Measurements from ENCODE around the gene TDRD10. TPM values are rescaled to one million over a fixed set of nuclear protein-coding genes. Genes with fewer than 3 reads are reported as not detected.

The TDRD10 gene
- total RNA-seq, 1 donor from 2014 or later = not detected

- Mint-ChIP-seq H3K27me3 (ENCODE audit: unreplicated experiment) (peaks cover 4% of the 10 kb centered on the region), H3K27ac (ENCODE audit: unreplicated experiment) (no peak overlapping the region), H3K4me3 (ENCODE audit: unreplicated experiment) (no peak overlapping the region), H3K4me1 (ENCODE audit: unreplicated experiment) (peaks cover 14% of the 10 kb centered on the region), H3K36me3 (ENCODE audit: unreplicated experiment) (no peaks in the 10 kb centered on the region), H3K9me3 (ENCODE audit: unreplicated experiment) (no peaks in the 10 kb centered on the region)
- TF ChIP-seq CTCF (IDR thresholded peaks at IDR 0.05) = peak; percentile 50
- DNase-seq (ENCODE audit: extremely low spot score, unreplicated experiment) = no peak
Observed at GRCh38 chr1:154478639-154479038, 23.4 kb upstream of the TDRD10 start.

GRCh38 chr1:154479764-154480421 lies 22.1 kb upstream of the TDRD10 start:
- peaks cover 10% of the 10 kb centered on the region for H3K4me1 Mint-ChIP-seq (ENCODE audit: unreplicated experiment)
- H3K36me3 Mint-ChIP-seq (ENCODE audit: unreplicated experiment) = no peaks in the 10 kb centered on the region
- peak overlapping the region; percentile 31 for H3K27ac Mint-ChIP-seq (ENCODE audit: unreplicated experiment)
- no peaks in the 10 kb centered on the region for H3K9me3 Mint-ChIP-seq (ENCODE audit: unreplicated experiment)
- DNase-seq (ENCODE audit: extremely low spot score, unreplicated experiment) = peak; percentile 89
- peaks cover 4% of the 10 kb centered on the region for H3K27me3 Mint-ChIP-seq (ENCODE audit: unreplicated experiment)
- H3K4me3 Mint-ChIP-seq (ENCODE audit: unreplicated experiment) = no peak overlapping the region
- peak; percentile 92 for TF ChIP-seq CTCF (IDR thresholded peaks at IDR 0.05)

- DNase-seq (ENCODE audit: extremely low spot score, unreplicated experiment) = no peak
- no peak for TF ChIP-seq CTCF (IDR thresholded peaks at IDR 0.05)
- no peak overlapping the region for H3K4me3 Mint-ChIP-seq (ENCODE audit: unreplicated experiment)
- H3K9me3 Mint-ChIP-seq (ENCODE audit: unreplicated experiment) = no peaks in the 10 kb centered on the region
- peaks cover 7% of the 10 kb centered on the region for H3K27me3 Mint-ChIP-seq (ENCODE audit: unreplicated experiment)
- H3K27ac Mint-ChIP-seq (ENCODE audit: unreplicated experiment) = no peak overlapping the region
- peaks cover 10% of the 10 kb centered on the region for H3K4me1 Mint-ChIP-seq (ENCODE audit: unreplicated experiment)
- H3K36me3 Mint-ChIP-seq (ENCODE audit: unreplicated experiment) = no peaks in the 10 kb centered on the region
Observed at GRCh38 chr1:154481053-154481452, 21.0 kb upstream of the TDRD10 start.

GRCh38 chr1:154483941-154484803 lies 17.8 kb upstream of the TDRD10 start:
- no peak for TF ChIP-seq CTCF (IDR thresholded peaks at IDR 0.05)
- H3K9me3 Mint-ChIP-seq (ENCODE audit: unreplicated experiment) = no peaks in the 10 kb centered on the region
- peaks cover 14% of the 10 kb centered on the region for H3K27me3 Mint-ChIP-seq (ENCODE audit: unreplicated experiment)
- no peak overlapping the region for H3K27ac Mint-ChIP-seq (ENCODE audit: unreplicated experiment)
- peaks cover 4% of the 10 kb centered on the region for H3K4me1 Mint-ChIP-seq (ENCODE audit: unreplicated experiment)
- no peak overlapping the region for H3K4me3 Mint-ChIP-seq (ENCODE audit: unreplicated experiment)
- H3K36me3 Mint-ChIP-seq (ENCODE audit: unreplicated experiment) = no peaks in the 10 kb centered on the region
- DNase-seq (ENCODE audit: extremely low spot score, unreplicated experiment) = no peak

GRCh38 chr1:154485106-154485505 lies 16.9 kb upstream of the TDRD10 start:
- H3K36me3 Mint-ChIP-seq (ENCODE audit: unreplicated experiment) = no peaks in the 10 kb centered on the region
- H3K27ac Mint-ChIP-seq (ENCODE audit: unreplicated experiment) = no peak overlapping the region
- peaks cover 23% of the 10 kb centered on the region for H3K27me3 Mint-ChIP-seq (ENCODE audit: unreplicated experiment)
- no peaks in the 10 kb centered on the region for H3K4me1 Mint-ChIP-seq (ENCODE audit: unreplicated experiment)
- no peak overlapping the region for H3K4me3 Mint-ChIP-seq (ENCODE audit: unreplicated experiment)
- DNase-seq (ENCODE audit: extremely low spot score, unreplicated experiment) = no peak
- H3K9me3 Mint-ChIP-seq (ENCODE audit: unreplicated experiment) = no peaks in the 10 kb centered on the region
- no peak for TF ChIP-seq CTCF (IDR thresholded peaks at IDR 0.05)

All from osteocyte (in vitro differentiated cells).